Retinal pigment epithelial cell (primary cell): ENCODE measurements around the gene CA12.
"Not testable (repeated sequence)": the region's sequence is repeated elsewhere in the genome, so short reads cannot be mapped to it uniquely, and the experiment has no call there.

ENCODE experiments used
- DNase-seq: peaks from one replicate; pipeline ENCODE4 v3.0.0-alpha.2; 2010; ENCODE audit warnings: low read depth
- H3K4me3 ChIP-seq: 2 replicates; pipeline ENCODE4 v1.5.1; 2011; ENCODE audit warnings: mild to moderate bottlenecking, low read length, control low read depth, moderate library complexity
- TF ChIP-seq, protein P1 (sequence below): conservative IDR thresholded peaks from 2 replicates; pipeline ENCODE4 v1.5.1; 2011; ENCODE audit warnings: low read depth, low read length, control low read depth, inconsistent platforms

CA12 gene

DNA sequence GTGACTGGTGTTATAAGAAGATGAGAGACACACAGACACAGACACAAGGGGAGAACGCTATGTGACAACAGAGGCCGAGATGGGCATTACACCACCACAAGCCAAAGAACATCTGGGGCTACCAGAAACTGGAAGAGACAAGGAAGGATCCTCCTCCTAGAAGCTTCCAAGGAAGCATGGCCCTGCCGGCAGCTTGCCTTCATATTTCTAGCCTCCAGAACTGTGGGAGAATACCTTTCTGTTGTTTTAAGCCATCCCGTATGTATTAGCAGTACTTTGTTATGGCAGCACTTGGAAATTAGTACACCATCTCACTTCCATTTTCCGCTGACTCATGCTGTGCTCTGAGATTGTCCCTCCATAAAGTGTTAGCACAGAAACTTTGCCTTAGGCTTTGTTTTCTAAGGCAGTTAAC, 38.7 kb upstream of the CA12 start:
- DNase-seq: no peak
- H3K4me3 ChIP-seq: no peak overlapping the region
- TF ChIP-seq, protein P1, sequence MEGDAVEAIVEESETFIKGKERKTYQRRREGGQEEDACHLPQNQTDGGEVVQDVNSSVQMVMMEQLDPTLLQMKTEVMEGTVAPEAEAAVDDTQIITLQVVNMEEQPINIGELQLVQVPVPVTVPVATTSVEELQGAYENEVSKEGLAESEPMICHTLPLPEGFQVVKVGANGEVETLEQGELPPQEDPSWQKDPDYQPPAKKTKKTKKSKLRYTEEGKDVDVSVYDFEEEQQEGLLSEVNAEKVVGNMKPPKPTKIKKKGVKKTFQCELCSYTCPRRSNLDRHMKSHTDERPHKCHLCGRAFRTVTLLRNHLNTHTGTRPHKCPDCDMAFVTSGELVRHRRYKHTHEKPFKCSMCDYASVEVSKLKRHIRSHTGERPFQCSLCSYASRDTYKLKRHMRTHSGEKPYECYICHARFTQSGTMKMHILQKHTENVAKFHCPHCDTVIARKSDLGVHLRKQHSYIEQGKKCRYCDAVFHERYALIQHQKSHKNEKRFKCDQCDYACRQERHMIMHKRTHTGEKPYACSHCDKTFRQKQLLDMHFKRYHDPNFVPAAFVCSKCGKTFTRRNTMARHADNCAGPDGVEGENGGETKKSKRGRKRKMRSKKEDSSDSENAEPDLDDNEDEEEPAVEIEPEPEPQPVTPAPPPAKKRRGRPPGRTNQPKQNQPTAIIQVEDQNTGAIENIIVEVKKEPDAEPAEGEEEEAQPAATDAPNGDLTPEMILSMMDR: no peak

DNA sequence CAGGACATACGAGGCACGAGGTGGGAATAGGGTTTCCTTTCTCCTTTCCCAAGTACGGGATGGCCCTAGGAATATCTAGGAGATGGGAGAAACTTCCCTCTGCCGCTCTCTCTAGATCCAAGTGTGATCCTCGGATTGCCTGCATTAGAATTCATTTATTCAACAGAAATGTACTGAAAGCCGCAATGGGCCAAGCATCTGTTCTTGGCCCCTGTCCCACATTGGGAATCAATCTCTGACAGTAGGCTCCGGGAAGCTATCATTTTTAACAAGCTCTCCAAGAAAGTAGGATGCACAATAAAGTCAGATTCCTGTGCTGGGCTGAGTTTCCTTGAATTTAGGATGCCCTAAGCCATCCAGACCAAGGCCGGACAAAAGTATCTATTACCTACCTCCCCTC, 37.2 kb upstream of the CA12 start:
- DNase-seq: no peak
- TF ChIP-seq, protein P1: no peak
- no peak overlapping the region for H3K4me3 ChIP-seq

DNA sequence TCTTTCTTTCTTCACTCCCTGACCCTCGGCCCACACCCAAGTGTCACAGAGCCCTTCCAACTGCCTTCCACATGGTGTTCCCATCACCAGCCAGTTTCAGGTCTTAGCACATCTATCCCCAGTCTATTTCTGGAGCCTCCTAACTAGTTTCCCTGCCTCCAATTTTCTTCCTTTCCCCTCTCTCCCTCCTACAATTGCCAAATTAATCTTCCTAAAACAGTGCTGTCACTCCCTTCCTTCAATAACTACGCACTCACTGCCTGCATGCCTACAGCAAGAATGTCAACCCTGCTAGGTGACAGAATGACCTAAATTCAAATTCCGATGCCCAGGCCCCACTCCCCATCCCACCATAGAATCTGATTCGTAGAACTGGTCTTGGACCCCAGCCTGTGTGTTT, 36.1 kb upstream of the CA12 start:
- TF ChIP-seq, protein P1: no peak
- H3K4me3 ChIP-seq: no peak overlapping the region
- DNase-seq: no peak

DNA sequence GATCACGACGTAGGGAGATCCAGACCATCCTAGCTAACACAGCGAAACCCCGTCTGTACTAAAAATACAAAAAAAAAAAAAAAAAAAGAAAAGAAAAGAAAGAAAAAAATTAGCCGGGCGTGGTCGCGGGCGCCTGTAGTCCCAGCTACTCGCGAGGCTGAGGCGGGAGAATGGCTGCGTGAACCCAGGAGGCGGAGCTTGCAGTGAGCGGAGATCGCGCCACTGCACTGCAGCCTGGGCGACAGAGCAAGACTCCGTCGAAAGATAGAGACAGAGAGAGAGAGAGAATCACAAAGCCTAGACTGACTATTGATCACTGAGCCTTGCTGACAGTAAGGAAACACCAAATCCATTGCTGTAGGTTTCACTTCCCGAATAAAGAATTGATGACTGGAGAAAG, 35.6 kb upstream of the CA12 start:
- H3K4me3 ChIP-seq, DNase-seq: not testable (repeated sequence)

DNA sequence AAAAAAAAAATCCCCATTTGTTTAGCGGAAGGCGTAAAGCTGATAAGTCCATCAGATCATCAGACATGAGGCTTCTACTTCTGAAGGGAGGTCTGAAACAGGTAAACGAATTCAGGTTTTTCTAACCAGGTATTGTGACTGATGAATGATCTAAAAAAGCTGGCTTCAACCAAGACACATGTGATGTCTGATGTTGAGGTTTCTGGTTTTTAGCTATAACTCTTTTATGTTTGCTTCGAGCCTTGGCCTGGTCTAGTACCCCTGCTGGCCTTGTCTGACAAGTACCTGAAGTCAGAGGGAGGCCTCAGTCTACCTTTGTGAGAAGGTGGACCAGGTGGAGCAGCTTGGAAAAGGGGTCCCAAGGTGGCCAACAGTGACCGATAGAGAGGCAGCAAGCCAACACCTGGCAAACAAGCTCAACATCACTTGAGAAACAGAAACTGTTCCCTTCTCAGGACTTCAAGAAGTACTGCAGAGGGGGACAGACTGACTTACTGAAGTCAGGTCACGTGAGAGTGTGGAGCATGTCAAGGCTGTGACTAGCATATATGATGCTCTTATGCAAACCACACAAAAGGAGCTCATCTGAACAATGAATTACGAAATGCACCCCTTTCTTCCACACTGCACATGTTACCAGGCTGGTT, 33.0 kb upstream of the CA12 start:
- H3K4me3 ChIP-seq: no peak overlapping the region
- DNase-seq: no peak
- TF ChIP-seq, protein P1: no peak

DNA sequence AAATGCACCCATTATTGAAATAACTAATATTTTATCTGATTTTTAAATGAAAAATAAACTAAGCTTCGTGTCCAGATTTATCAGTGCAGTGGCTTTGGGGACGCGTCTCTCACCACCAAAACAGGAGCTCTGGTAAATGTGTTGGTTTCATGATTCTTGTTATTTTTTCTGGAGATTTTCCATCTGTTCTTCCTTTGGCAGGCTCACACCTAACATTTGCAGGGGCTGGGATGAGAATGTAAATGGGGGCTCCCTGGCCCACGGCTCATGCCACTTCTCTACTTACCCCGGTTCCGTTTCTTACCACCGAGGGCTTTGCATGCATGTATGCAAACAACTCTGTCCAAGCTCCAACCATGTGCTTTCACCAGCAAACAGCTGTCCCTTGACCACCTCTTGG, 30.9 kb upstream of the CA12 start:
- no peak for DNase-seq
- H3K4me3 ChIP-seq: no peak overlapping the region
- TF ChIP-seq, protein P1: no peak

DNA sequence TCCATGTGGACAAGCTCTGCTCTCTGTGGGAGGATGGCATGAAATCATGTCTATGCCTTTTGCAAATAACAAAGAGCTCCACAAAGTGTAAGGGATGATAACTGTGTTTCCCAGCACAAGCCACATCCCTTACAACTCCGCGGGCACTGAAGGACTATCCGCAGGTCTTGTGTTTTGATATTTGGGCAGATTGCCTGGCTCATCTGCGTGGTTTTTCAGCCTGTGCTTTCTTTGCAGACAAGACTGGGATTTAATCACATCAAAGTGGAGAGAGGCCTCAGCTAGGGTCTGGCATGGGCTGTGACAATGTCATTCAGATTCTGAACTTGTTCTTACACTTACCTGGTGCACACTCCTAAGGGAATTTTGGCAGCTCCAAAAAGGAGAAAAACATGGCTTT, 30.2 kb upstream of the CA12 start:
- DNase-seq: no peak
- TF ChIP-seq, protein P1: no peak
- H3K4me3 ChIP-seq: no peak overlapping the region
